ENCODE results near the gene ATAD3C.
"Not testable (repeated sequence)": the region's sequence is repeated elsewhere in the genome, so short reads cannot be mapped to it uniquely, and the experiment has no call there.

ATAD3C gene, protein sequence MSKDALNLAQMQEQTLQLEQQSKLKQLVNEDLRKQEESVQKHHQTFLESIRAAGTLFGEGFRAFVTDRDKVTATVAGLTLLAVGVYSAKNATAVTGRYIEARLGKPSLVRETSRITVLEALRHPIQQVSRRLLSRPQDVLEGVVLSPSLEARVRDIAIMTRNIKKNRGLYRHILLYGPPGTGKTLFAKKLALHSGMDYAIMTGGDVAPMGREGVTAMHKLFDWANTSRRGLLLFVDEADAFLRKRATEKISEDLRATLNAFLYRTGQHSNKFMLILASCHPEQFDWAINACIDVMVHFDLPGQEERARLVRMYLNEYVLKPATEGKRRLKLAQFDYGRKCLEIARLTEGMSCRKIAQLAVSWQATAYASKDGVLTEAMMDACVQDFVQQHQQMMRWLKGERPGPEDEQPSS

DNA sequence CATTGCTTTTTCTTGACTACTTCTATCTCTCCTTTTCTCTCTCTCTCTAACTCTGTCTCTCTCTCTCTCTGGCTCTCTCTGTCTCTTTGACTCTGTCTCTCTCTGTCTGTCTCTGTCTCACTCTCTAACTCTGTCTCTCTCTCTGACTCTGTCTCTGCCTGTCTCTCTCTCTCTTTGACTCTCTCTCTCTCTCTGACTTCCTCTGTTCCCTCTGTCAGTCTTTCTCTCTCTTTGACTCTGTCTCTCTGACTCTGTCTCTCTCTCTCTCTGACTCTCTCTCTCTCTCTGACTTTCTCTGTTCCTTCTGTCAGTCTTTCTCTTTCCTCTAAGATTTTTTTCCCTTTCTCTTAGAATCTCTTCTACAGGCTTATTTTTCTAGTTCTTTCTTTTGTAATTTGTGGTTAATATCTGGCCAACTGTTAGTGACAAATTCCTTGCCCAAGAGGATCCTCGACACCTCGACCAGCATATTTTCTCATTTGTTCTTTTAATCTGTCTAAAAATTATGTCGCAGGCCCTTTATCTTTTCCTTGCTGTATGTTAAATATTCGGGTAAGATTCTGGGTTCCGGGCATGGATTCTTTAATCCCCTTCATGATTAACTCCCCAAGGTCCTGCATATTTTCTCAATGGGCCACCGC is at the start of gene ATAD3C:
TSS of gene ATAD3C (plus strand) at position 591 of the 641 bp plus-strand sequence. CDS start 995 bp downstream, outside the sequence.
- DNase-seq (ENCODE audit: low spot score), result no peak

DNA sequence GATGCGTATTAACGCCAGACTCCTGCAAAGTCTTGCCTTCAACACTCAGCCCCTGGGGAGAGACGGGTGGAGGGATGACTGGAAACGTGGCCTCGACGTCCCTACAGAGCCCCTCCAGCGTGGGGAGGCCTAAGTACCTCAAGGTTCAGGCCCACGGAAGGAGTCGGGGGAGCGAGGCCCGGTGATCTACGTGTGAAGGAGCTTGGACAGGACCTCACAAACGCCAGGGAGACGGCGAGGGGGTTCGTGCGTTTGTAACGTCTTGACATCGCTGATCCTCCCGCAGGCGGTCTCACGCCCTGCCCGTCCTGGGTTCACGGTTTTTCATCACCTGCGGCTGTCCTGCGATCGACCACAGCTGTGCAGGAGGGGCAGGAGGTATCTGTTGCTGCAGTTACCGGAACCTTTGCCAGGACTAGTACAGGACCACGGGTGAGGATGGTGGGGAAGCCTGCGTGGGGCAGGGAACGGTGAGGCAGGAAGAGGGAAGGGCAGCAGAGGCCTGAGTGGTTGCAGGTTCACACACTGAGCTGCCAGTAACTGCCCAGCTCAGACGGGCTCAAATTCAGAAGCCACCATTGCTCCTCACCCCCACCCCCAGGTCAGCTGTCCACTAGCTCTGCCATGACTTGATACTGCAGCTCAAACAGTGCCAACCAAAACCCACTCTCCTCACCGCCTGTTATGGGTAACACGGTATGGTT is 49.5 kb upstream of the ATAD3C start:
- peak; percentile 55 for DNase-seq (ENCODE audit: low spot score)

DNA sequence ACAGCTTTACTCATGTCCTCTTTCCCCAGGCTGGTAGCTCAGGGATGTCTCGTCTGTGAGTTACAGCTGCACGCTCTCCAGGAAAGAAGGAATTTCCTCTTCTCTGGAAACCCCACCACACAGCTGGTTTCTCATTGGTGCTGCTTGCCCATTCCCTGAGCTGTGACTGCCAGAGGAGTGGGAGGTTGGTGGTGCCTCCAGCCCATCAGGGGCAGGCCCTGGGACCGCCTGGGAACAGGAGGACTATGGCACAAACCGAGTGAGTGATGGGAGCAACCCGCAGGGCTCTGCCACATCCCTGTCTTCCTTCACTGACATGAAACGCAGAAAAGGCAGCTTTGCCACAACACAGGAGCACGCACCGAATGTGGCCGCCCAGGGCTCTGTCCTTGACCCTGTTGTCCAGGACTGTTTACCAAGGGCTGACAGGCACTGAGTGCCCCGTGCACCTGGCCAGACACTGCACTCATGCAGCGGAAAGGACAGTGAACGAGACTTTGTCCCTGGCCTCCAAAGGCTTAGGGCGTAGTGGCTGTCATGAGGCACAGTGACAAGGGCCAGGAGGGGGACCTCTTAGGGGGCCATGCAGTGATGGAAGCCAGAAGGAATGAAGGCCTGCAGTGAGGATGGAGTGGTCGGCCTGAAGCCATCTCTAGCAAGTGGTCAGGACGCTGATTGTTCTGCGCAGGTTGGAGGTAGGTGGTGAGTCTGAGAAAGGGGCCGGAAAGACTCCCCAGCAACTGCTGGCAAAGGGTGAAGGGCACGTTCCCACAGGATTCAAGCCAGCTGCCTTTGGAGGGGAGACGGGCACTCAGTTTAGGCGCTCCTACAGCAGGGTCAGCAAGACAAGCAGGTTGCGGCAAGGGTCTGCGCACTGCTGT is 48.7 kb upstream of the ATAD3C start:
- no peak for DNase-seq (ENCODE audit: low spot score)

DNA sequence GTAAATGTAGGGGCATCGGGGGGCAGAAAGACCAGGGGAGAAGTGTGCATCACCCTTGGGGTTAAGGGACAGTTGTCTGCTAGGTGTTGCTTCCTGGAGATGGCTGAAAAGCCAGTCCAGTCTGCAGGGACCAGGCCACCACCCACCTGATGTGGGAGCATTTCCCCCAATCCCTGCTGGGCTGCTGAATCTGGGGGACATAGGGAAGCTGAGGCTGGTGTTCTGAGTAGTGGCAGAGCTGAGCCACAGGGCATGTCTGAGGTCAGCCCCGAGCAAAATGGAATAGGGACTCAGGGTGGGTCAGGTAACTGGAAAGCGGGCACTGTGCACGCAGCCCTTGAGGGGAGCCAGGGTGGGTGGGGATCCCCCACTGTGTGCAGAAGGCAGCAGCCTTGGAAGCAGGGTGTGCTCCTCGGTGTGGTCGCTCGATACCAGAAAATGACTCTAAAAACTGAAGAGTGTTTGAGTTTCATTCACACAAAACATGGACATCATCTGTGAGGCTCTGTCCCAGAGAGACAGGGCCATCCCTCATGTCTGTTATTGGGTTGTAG is 48.0 kb upstream of the ATAD3C start:
- no peak for DNase-seq (ENCODE audit: low spot score)

DNA sequence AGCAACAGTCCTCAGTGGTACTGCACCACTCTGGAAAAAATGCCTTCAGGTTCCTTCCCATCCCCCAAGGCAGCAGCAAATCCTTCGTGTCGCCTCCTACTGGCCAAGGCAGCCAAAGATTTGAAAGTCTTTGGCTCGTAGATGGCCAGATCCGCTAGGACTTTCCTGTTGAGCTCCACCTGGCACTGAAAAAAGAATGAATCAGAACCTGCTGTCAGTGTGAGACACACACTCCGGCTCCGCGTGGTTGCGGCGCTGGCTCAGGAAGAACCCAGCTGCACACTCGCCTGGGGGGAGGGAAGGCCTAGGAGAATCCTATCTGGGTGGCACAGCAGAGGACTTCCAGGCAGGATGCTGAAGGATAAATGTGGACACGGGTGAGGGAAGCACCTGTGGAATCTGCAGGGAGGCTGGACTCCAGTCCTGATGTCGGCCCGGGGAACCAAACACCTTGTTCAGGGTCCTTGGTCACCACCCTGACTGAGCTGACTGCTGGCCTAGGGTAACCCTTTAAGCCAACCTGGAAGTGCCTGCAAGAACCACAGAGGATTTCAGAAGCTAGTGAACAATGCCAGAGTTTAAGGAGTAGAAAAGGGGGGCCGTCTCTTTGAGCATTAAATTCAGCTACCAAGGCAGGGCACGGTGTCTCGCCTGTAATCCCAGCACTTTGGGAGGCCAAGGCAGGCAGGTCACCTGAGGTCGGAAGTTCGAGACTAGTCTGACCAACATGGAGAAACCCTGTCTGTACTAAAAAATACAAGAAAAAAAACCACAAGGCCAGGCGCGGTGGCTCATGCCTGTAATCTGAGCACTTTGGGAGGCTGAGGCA is 47.2 kb upstream of the ATAD3C start:
- peak; percentile 80 for DNase-seq (ENCODE audit: low spot score)

DNA sequence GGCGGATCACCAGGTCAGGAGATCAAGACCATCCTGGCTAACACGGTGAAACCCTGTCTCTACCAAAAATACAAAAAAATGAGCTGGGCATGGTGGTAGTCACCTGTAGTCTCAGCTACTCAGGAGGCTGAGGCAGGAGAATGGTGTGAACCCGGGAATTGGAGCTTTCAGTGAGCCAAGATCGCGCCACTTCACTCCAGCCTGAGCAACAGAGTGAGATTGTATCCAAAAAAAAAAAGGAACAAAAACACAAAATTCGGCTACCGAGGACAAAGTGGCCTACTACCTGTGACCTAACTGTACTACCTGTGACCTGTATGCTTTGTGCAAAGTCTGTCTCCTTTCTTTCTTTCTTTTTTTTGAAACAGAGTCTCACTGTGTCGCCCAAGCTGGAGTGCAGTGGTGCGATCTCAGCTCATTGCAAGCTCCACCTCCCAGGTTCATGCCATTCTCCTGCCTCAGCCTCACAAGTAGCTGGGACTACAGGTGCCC is 46.5 kb upstream of the ATAD3C start:
- not testable (repeated sequence) for DNase-seq (ENCODE audit: low spot score)

DNA sequence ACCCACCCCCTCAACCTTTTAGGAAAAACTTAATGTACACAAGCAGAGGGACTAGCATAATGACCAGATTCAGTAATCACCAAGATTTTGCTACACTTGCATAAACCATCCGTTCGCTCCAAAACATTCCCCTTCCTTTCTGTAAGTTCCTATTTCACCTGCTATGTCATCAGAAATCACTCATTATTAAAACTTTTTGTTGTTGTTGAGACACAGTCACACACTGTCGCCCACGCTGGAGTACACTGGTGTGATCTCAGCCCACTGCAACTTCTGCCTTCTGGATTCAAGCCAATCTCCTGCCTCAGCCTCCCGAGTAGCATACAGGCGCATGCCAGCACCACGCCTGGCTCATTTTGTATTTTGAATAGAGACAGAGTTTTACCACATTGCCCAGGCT is 45.8 kb upstream of the ATAD3C start:
- DNase-seq (ENCODE audit: low spot score), result no peak

DNA sequence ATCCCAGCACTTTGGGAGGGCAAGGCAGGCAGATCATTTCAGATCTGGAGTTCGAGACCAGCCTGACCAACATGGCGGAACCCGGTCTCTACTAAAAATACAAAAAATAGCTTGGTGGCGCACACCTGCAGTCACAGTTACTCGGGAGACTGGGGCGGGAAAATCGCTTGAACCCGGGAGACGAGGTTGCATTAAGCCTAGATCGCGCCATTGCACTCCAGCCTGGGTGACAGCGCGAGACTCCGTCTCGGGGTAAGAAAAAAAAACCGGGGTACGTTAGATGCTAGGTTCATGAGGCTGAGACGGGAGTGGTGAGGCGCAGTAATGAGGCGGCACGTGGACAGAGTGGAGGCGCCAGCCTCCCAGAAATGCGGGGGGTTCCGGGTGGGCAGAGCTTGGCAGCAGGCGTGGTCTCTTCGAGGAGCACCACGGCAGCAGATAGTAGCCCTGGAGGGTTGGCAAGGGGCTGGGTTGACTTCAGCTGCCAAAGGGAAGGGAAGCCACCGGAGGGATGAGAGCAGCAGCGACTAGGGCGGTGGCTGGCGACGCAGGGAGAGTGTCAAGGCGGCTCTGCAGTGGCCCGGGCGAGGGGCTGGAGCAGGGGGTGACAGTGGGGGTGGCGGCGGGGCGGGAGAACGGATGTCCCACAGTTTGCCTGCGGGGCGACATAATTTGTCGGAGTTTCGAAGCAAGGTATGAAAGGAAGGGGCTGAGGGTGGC is 43.2 kb upstream of the ATAD3C start:
- peak; percentile 42 for DNase-seq (ENCODE audit: low spot score)

DNA sequence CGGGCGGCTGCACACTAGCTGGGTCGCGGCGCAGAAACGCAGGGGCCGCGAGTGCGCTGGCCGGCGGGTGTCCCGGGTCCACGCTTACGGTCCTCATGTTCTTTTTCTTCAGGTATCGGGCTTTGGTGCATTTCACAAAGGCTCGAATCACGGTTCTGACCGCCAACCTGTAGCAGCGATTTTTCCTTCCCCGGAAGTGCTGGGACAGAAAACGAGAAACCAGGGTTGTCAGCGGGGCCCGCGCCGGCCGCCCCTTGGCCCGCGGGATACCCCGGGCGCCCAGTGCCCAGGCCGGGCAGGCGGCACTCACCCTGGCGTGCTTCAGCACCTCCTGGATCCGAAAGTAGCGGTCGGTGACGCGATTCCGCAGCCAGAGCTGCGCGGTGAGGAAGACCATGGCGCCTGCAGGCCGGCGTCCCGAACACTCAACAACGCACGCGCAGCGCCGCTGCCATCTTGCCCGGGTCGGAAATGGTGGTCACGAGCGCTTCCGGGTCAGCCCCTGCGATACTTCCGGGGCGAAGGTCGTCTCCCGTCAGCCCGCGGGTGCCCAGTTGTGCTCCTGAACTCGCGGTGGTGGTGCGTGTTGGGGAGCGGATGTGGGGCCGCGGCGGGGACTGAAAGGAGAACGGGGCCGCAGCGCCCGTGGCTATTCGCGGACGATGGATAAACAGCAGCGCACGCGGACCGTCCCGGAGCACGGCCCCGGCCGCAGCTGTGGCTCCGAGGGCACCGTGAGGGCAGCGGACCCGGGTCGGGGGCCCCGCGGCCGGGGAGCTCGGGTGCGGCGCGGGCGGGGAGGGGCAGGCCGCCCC is 42.5 kb upstream of the ATAD3C start, which contains the start of gene MRPL20:
TSS of gene MRPL20 (minus strand) at position 473 of the 815 bp plus-strand sequence. CDS start at position 397, 76 bp downstream.
- DNase-seq (ENCODE audit: low spot score), result peak; percentile 94

DNA sequence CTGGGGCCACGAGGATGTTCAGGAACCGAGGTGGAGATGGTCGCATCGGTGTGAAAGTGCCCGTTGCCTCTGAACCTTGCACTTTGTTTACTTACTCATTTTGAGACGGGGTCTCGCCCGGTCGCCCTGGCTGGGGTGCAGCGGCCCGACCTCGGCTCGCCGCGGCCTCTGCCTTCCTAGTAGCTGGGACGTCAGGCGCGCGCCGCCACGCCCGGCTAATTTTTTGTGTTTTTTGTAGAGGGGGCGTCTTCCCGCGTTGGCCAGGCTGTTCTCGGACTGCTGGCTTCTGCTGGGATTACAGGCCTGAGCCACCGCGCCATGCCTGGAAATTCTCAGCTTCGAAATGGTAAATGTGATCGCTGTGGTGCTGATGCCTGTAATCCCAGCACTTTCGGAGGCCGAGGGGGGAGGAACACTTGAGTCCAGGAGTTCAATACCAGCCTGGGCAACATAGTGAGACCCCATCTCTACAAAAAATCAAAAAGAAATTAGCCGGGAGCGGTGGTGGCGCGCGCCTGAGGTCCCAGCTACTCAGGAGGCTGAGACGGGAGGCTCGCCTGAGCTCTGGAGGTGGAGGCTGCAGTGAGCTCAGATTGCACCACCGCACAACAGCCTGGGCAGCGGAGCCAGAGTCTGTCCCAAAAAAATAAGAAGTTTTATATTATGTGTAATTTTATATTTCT is 41.7 kb upstream of the ATAD3C start:
- DNase-seq (ENCODE audit: low spot score), result peak; percentile 53

DNA sequence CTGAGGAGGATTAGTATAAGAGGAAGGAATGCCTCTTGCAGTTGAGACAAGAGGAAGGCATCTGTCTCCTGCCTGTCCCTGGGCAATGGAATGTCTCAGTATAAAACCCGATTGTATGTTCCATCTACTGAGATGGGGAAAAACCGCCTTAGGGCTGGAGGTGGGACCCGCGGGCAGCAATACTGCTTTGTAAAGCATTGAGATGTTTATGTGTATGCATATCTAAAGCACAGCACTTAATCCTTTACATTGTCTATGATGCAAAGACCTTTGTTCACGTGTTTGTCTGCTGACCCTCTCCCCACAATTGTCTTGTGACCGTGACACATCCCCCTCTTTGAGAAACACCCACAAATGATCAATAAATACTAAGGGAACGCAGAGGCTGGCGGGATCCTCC is 39.3 kb upstream of the ATAD3C start:
- not testable (repeated sequence) for DNase-seq (ENCODE audit: low spot score)

DNA sequence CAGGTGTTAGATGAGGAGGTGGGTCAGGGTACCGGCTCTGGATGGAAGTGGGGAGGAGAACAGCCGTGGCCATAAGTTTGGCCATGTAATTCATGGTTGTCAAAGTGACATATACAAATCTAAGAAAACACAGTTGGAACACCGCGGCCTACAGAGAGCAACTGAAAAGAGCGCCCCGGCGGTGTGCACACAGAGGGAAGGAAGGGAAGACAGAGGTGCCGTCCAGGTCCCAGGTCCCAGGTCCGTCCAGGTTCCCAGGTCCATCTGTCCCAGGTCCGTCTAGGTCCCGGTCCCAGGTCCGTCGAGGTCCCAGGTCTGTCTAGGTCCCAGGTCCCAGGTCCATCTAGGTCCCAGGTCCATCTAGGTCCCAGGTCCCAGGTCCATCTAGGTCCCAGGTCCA is 37.9 kb upstream of the ATAD3C start:
- DNase-seq (ENCODE audit: low spot score), result no peak

DNA sequence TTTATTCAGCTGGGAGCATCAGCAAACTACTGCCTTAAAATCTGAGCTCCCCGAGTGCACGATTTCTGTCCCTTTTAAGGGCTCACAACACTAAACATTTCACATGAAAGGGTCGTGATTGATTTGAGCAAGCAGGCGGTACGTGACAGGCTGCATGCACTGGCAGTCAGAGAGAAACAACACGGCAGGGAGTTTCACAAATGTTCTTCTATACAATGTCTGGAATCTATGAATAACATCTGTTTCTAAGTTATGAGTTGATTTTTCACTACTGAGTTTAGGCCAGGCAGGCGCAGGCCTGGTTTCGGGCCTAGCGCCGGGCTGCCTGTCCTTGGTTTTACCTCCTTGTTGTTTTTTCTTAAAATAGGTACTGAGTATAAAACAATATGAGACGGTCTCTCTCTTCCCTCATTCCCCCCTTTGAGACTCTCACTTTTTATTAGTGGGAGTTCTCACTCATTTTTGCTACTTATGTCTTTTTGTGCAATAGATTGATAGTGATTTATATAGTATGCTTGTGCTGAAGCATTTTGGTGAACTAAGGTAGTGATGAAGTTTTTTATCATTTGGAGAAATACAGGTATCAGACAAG is 37.1 kb upstream of the ATAD3C start:
- not testable (repeated sequence) for DNase-seq (ENCODE audit: low spot score)

DNA sequence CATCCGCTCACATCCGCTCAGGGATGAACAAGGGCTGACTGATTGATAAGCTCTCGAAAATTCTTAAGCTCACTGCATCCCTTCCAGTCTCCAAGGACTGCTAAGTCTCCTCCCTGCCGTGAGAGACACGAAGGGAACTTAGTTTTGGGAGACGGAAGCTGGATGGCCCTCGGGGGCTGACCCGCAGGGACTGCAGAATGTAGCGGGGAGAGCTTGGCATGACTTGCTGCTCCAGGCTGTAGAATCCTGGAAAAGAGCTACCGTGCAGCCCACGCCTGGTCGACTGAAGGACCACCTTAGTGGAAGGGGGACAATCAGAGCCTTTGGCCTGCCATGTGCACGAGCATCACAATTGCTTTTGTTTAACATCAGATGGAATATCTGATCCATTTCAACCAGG is 33.7 kb upstream of the ATAD3C start:
- DNase-seq (ENCODE audit: low spot score), result no peak

DNA sequence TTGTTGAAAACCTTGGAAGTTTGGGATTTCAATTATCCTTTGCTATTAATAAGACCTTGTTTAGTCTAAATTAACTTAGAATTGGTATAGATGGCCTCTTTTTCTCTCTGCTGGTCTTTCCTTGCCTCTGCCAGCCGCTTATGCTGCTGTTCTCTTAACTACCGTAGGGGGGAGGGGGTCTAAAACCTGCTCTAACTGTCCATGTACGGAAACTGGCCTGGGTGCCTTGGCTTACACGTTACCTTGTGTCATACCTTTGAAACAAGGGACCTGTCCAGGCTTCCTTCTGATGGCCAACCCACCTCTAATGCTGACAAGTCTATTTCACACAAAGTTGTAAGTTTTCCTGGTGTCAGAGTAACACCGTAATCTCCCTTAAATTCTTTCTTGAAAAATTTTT is 32.1 kb upstream of the ATAD3C start:
- DNase-seq (ENCODE audit: low spot score), result not testable (repeated sequence)

DNA sequence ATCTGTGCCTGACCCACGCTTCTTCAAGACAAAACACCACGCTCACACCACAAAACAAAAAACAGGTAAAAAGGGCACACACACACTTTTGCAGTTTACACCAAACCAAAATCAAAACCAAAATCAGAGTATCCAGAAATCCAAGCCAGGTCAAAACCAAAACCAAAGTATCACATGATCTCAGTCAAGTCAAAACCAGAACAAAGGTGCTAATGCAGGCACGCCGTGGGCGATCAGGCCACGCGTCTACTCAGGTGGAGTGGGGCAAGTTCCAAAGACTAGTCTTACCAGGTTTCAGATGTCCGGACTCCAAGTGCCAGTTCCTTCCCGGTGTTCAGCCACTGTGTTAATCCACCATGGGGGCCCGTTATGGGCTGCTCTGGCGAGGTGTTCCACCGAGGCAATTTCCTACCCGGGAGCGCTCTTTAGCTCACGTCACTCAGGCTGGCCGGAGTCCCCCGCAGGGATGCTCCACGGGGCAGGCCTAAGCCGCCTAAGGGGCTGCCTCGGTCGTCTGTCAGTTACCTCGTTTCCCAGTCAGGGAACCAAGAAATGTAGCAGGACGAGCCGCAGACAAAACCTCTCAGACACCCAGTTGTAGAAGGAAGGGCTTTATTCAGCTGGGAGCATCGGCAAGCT is 31.5 kb upstream of the ATAD3C start:
- not testable (repeated sequence) for DNase-seq (ENCODE audit: low spot score)
